ENCODE results near the gene P3H2. TPM values are rescaled to one million over a fixed set of nuclear protein-coding genes. Genes with fewer than 3 reads are reported as not detected.

Gene P3H2
- total RNA-seq, 1 donor from 2014 or later = 15.0 TPM

GRCh38 chr3:190016966-190017365, 103.7 kb downstream of the P3H2 start:
- ATAC-seq = no peak

DNA sequence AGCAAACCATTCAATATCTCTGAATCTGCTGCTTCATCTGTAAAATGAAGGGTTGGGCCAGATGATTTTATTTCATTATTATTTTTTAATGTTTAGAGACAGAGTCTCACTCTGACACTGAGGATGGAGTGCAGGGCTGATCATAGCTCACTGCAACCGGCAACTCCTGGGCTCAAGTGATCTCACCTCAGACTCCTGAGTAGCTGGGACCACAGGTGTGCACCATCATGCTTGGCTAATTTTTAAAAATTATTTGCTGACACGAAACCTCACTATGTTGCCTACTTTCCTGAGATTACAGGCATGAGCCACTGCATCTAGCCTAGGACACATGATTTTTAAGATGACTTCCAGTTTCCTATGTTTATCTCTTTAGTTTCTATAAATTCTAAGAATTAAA, 105.8 kb downstream of the P3H2 start:
- ATAC-seq = no peak

DNA sequence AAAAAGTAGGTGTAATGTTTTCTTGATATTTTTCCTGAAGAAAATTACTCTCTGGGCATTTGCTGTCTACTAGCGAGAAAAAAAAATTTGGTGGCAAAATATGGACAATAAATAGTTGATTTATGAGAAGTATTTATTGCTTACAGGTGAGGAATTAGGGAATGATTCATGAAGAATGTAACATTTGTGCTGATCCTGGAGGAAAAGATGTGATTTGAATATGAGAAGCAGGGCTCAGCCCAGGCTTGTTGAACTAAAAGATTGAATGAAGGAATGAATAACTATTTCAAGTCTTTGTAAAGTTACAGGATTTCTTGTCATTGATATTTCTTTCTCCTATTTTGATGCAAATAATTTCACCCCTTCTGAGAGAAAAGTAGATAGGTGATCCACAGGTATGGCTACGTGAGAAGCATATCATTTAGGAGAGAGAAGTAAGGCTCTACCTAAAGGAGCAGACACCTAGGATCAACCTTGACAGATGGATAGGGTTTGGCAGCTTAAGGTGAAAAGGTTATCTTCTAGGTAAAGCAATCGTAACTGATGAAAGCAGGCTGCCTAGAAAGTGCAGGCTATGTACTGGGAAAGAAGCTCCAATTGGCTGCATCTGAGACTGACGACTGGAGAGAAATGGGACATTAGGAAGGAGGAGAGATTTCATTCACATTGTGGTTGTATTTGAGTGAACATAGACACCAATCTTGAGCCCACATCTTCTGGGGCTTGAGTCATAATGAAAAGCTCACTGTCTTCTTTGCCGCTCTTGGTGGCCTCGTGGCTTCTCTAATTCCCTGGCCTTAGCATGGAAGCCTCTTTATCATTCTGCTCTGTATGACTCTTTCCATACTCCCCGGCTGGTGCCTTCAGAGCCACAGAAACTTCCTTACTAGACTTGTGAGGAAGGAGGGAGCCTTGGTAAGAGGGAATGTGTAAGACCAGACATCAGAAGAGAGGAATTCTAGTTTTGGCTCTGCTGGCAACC, 106.5 kb downstream of the P3H2 start:
- ATAC-seq = no peak

DNA sequence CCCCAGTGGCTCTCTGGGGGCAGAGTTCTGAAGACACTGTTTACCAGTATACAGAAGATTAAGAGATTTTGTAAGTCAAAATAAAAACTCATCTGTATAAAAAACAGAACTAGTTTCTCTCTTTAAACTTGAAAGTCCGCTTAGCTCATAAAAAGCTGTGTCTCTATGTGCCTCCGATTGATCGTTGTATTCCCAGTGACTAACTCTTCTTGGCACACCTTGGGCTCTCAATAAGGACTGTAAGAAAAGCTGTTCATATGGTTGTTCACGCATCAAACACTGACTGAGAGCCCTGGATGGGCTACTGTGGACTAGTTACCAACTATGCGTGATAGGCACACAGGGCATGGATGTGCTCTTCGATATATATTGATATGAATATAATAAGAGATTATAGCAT, 107.9 kb downstream of the P3H2 start:
- ATAC-seq = peak; percentile 57

DNA sequence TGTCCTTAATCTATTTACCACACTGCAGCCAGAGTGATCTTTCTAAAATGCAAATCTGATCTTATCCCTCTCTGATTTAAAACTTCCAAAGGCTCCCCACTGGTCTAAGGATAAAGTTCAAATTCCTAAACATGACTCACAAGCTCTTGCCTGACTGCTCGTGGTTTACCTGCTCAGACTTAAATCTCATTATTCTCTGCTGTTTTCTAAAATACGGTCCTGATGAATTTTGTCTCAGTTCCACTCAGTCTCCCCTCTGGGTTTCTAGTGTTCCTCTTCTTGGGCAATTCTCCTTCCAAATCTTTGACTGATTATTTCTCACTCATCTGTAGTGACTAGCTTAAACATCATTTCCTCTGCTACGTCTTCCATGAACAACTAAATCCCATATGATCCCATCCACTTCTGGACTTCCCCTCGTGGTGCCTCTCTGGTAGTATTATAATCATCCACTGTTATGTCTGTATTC, 108.3 kb downstream of the P3H2 start:
- peak; percentile 63 for ATAC-seq

GRCh38 chr3:190010486-190010885, 110.2 kb downstream of the P3H2 start:
- ATAC-seq = no peak

- no peak for ATAC-seq
These were observed 111.1 kb downstream of the P3H2 start for GRCh38 chr3:190009614-190010013.

- no peak for ATAC-seq
These were observed 112.3 kb downstream of the P3H2 start for GRCh38 chr3:190008432-190008831.

- no peak for ATAC-seq
These were observed 115.2 kb downstream of the P3H2 start for GRCh38 chr3:190005343-190006113.

DNA sequence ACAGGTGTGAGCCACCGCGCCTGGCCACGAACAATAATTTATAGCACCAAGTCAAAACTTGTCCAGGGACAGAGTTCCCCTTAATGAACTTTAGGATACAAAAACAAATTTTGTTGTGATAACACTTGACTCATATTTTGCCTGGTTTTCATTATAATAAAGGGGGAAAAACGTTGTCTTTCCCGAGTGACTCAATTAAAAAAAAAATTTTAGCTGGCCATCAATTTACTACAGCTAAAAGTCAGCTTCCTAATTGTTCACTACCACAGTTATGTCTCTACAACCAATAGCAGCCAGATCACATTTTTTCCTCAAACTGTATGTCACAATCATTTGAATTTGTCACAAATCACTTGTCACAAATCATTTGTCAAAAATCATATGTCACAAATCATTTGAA, 116.0 kb downstream of the P3H2 start:
- no peak for ATAC-seq

DNA sequence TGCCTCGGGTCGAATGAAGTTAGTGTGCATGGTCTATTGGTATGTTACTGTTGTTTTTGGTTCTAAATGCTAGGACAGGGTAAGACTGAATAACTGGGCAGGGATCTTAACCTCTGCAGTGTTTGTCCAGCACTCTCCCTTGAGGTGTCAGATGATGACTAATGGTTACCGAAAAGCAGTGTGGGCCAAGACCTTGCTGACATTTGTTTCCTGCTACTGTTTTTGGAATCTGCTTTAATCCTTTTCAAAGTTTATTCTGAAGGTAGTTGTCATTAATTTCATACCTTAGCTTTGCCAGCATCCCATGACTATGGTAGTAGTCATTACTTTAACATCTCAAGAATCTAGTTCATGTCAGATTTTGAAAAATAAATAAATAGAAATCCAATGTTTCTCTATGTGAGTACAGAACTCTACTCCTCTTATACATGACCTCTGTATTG, 117.0 kb downstream of the P3H2 start:
- ATAC-seq = peak; percentile 93

- no peak for ATAC-seq
These were observed 117.6 kb downstream of the P3H2 start for GRCh38 chr3:190003068-190003467.

DNA sequence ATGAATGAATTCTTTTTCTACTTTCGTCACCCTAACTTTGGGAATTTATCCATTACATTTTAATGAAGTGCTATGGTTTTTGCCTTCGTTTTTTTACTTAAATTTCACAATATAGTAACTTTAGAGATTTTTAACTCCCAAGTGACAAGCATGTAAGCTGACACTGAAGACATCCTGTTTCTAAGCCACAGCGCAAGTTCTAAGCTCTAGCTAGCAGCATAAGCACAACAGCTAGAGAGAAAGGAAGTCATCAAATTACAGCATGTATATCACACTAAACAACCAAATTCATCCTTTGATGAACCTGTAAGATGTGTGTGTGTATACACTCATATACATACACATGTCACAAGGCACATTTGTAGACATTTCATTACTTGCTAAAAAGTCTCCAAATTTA, 119.3 kb downstream of the P3H2 start:
- no peak for ATAC-seq

DNA sequence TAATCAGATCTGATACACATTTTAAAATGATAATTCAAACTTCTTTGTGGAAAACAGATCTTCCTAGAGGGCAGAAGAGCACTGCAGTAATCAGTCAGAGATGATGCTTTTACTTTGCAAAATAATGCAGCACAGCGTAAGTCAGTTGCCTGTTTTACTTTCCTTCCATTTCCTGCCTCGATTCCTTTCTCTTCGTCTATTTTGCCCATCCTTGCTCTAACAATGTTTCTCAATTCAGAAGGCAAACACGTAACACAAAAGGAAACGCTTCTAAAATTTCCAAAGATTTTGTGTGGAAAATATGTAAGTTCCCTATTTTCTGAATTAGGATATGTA, 119.9 kb downstream of the P3H2 start:
- no peak for ATAC-seq

- ATAC-seq = no peak
These were observed 120.4 kb downstream of the P3H2 start for GRCh38 chr3:190000187-190000860.

GRCh38 chr3:189999718-190000117, 121.0 kb downstream of the P3H2 start:
- peak; percentile 44 for ATAC-seq

DNA sequence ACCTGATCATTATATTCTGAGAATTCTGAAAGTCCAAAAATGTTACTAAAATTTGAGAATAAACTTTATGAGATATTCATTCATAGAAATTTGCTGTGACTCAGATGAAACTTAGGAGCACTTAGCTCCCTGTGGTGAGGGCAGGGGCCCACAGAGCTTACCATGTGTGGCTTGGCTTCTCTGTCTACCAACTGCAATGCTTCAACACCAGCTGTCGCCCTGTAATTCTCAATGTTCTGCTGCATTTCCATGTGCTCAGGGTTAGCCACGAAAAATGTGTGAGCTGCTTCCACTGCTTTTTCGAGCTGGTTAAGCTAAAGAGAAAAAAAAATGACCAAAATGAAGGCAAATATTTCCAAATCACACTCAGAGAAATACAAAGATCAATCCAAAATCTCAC, 125.6 kb downstream of the P3H2 start:
- ATAC-seq = no peak

GRCh38 chr3:189990826-189991225, 129.9 kb downstream of the P3H2 start:
- no peak for ATAC-seq

DNA sequence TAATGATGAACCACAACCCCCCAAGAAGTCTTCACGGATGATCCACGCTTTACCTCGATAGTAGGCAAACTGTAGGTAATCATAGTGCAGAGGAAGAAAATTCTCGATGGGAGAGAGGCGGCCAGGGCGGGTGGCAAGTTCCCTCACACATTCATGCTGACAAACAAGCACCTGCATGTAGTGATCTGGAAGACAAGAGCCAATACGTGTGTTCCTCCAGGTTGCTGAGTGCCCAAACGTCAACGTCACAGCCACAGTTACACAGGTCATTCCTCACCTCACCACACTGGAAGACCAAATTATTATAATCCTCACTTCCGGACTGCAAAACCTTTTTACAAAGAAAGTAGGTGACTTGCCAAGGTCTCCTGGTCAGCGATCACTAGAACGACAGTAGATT, 131.8 kb downstream of the P3H2 start:
- no peak for ATAC-seq

GRCh38 chr3:189988322-189988721, 132.4 kb downstream of the P3H2 start:
- ATAC-seq = no peak

- ATAC-seq = no peak
These were observed 134.7 kb downstream of the P3H2 start for GRCh38 chr3:189985948-189986347.

DNA sequence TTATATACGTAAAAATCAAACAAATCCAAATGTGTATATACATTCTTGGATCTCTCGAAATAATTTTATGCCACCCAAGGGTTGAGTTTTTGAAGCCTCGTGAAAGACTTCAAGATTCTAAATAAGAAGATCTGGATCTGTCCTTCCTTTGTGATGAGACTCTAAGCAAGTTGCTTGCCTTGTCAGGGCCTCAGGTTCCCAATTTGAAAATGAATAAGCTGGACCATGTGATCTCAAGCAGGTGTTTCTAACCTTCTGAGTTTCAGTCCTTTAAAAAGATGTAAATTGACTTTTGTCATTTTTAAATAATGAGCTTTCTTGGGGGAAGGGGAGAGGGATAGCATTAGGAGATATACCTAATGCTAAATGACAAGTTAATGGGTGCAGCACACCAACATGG, 137.1 kb downstream of the P3H2 start:
- no peak for ATAC-seq

DNA sequence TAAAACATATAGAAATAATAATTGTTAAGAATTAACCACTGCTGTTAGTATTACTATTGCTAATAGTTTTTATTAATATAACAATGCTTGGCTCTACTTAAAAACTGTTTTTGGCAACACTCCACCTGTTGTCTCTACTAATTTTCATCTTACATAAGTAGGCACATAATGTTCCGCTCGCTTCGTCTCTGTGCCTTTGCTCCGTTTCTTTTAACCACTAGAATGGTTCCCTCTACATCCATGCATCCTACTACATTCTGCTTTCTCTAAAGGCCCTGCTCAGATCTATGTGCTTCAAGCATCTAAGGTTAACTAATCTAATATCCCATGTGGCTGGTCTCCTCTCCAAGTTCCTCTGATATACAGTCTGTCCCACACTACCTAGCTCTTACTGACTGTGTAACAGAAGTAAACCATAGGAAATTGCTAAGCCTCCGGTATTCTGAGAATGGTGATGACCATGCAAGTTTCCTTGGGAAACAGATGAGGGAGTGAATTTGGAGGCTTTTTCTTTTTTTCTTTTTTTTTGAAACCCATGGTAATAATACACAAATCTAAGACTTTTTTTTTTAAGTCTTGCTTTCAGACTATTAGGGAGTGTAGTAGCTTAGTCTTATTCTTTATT, 138.3 kb downstream of the P3H2 start:
- ATAC-seq = no peak

Measured in esophagus mucosa (tissue), 1 donor.